Upper lobe of left lung (tissue), 4 donors: ENCODE results near the gene ID2.
A peak's percentile ranks its signal among the peaks of the same experiment; 100 is the strongest.

Experiments
- EP300 ChIP-seq, 4 donors: sonication (generic); formaldehyde crosslinking; IDR thresholded peaks; one replicate each; pipeline ENCODE4 v1.5.1; 2017; ENCODE audit warnings: antibody characterized with exemption in 4 of 4, control low read depth in 2 of 4
- POLR2A ChIP-seq, 4 donors: fragments of 450-650 bp; IDR thresholded peaks; one replicate each; pipeline ENCODE4 v1.5.1; 2016 to 2017; ENCODE audit warnings: antibody characterized with exemption in 4 of 4, mild to moderate bottlenecking in 2 of 4
- TF ChIP-seq, protein P1 (sequence below), 6 experiments: fragments of 450-650 bp in 4 of 6; fragments of 200-600 bp in 2 of 6; sonication (generic) in 2 of 6; IDR thresholded peaks; one replicate each; pipeline ENCODE4 v1.5.1; 2016 to 2019; ENCODE audit warnings: antibody characterized with exemption in 6 of 6

- TF ChIP-seq POLR2A (IDR thresholded peaks at IDR 0.05) (no peak), EP300 (IDR thresholded peaks at IDR 0.05) (no peak)
- TF ChIP-seq, protein P1, sequence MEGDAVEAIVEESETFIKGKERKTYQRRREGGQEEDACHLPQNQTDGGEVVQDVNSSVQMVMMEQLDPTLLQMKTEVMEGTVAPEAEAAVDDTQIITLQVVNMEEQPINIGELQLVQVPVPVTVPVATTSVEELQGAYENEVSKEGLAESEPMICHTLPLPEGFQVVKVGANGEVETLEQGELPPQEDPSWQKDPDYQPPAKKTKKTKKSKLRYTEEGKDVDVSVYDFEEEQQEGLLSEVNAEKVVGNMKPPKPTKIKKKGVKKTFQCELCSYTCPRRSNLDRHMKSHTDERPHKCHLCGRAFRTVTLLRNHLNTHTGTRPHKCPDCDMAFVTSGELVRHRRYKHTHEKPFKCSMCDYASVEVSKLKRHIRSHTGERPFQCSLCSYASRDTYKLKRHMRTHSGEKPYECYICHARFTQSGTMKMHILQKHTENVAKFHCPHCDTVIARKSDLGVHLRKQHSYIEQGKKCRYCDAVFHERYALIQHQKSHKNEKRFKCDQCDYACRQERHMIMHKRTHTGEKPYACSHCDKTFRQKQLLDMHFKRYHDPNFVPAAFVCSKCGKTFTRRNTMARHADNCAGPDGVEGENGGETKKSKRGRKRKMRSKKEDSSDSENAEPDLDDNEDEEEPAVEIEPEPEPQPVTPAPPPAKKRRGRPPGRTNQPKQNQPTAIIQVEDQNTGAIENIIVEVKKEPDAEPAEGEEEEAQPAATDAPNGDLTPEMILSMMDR (IDR thresholded peaks at IDR 0.05) = peak in 2 of 6 experiments; percentile 44 to 46
Observed at GRCh38 chr2:8644605-8645175, 37.2 kb upstream of the ID2 start.
